HL-60 (cell line): ENCODE results near the gene TMEM53.

Experiments used
- DNase-seq, 2 experiments: peaks; one replicate each; pipeline ENCODE4 v3.0.0-alpha.2; 2010 to 2020; ENCODE audit warnings: low read depth in 1 of 2, low spot score in 1 of 2
- H3K27ac ChIP-seq: fragments of 250-450 bp; sonication (Bioruptor Pico); replicated peaks from 2 replicates; pipeline ENCODE4 v1.5.1; 2020; ENCODE audit warnings: mild to moderate bottlenecking, moderate library complexity
- H3K27me3 ChIP-seq: fragments of 250-450 bp; sonication (Bioruptor Pico); 2 replicates; pipeline ENCODE4 v1.5.1; 2021; ENCODE audit warnings: mild to moderate bottlenecking, moderate library complexity; ENCODE audit not compliant: insufficient read depth, poor library complexity, severe bottlenecking
- H3K4me3 ChIP-seq: replicated peaks from 2 replicates; pipeline ENCODE4 v1.5.1; 2011; ENCODE audit warnings: mild to moderate bottlenecking, control low read depth, low read length; ENCODE audit not compliant: insufficient read depth
- CTCF ChIP-seq: IDR thresholded peaks from one replicate; pipeline ENCODE4 v1.5.1; 2011; ENCODE audit warnings: low read length, control low read depth, inconsistent platforms; ENCODE audit not compliant: insufficient read depth
- GABPA ChIP-seq: IDR thresholded peaks from 2 replicates; pipeline ENCODE4 v1.6.1; 2012; ENCODE audit warnings: low read depth
- POLR2AphosphoS5 ChIP-seq: IDR thresholded peaks from 2 replicates; pipeline ENCODE4 v1.6.1; 2012; ENCODE audit warnings: low read depth
- REST ChIP-seq: IDR thresholded peaks from 2 replicates; pipeline ENCODE4 v1.6.1; 2012; ENCODE audit warnings: low read depth; ENCODE audit not compliant: insufficient replicate concordance
- SPI1 ChIP-seq: IDR thresholded peaks from 2 replicates; pipeline ENCODE4 v1.6.1; 2012; ENCODE audit warnings: low read depth, mild to moderate bottlenecking, borderline replicate concordance

The TMEM53 gene

GRCh38 chr1:44694863-44695478 lies 20.7 kb upstream of the TMEM53 start:
- H3K4me3 ChIP-seq: no peak overlapping the region
- H3K27me3 ChIP-seq: no peaks in the 10 kb centered on the region
- H3K27ac ChIP-seq: no peak overlapping the region

GRCh38 chr1:44693900-44694299 lies 19.6 kb upstream of the TMEM53 start:
- no peaks in the 10 kb centered on the region for H3K27me3 ChIP-seq
- H3K27ac ChIP-seq: no peak overlapping the region
- DNase-seq: no peak
- no peak overlapping the region for H3K4me3 ChIP-seq
- TF ChIP-seq REST (no peak), CTCF (no peak), SPI1 (no peak), GABPA (no peak), POLR2AphosphoS5 (no peak)

More at GRCh38 chr1:44694863-44695478, 20.7 kb upstream of the TMEM53 start:
- DNase-seq: no peak
- TF ChIP-seq GABPA (no peak), CTCF (no peak), POLR2AphosphoS5 (no peak), SPI1 (no peak), REST (no peak)

GRCh38 chr1:44693159-44693558 lies 18.9 kb upstream of the TMEM53 start:
- Histone ChIP-seq H3K27ac (no peak overlapping the region), H3K27me3 (no peaks in the 10 kb centered on the region), H3K4me3 (no peak overlapping the region)
- TF ChIP-seq CTCF: no peak
- no peak for TF ChIP-seq GABPA
- TF ChIP-seq SPI1: peak; percentile 54; the same call in 1 of the 2 replicates
- TF ChIP-seq REST: no peak
- no peak for TF ChIP-seq POLR2AphosphoS5
- DNase-seq: peak in 1 of 2 experiments; percentile 34
